SK-N-SH treated with all-trans-retinoic acid at 6 μM for 48 hours (cell line): ENCODE measurements around the gene HOPX.

Experiments
- ATAC-seq: fragments of 200-7000 bp; cut with Tn5 transposase; 3 replicates; pipeline ENCODE4 v1.9.1; 2020; ENCODE audit warnings: mild to moderate bottlenecking, moderate library complexity
- BACH2 ChIP-seq: fragments of 250-450 bp; sonication (Bioruptor Pico); IDR thresholded peaks from 2 replicates; pipeline ENCODE4 v1.9.0; 2021; ENCODE audit warnings: mild to moderate bottlenecking, borderline replicate concordance
- CSRNP3 ChIP-seq: fragments of 250-450 bp; sonication (Bioruptor Pico); IDR thresholded peaks from 2 replicates; pipeline ENCODE4 v1.5.1; 2021; ENCODE audit warnings: mild to moderate bottlenecking, moderate library complexity
- ESRRG ChIP-seq: fragments of 250-450 bp; sonication (Bioruptor Pico); IDR thresholded peaks from 2 replicates; pipeline ENCODE4 v1.6.1; 2021; ENCODE audit warnings: mild to moderate bottlenecking
- OSR1 ChIP-seq: fragments of 250-450 bp; sonication (Bioruptor Pico); IDR thresholded peaks from 2 replicates; pipeline ENCODE4 v1.8.0; 2022; ENCODE audit warnings: moderate library complexity, mild to moderate bottlenecking, inconsistent platforms
- PATZ1 ChIP-seq: fragments of 250-450 bp; sonication (Bioruptor Pico); IDR thresholded peaks from 2 replicates; pipeline ENCODE4 v1.8.0; 2020; ENCODE audit warnings: mild to moderate bottlenecking, moderate library complexity, borderline replicate concordance
- POU6F1 ChIP-seq: fragments of 250-450 bp; sonication (Bioruptor Pico); IDR thresholded peaks from 2 replicates; pipeline ENCODE4 v1.8.0; 2021; ENCODE audit warnings: low read depth, mild to moderate bottlenecking, moderate library complexity, borderline replicate concordance
- PPARA ChIP-seq: fragments of 250-450 bp; sonication (Bioruptor Pico); IDR thresholded peaks from 2 replicates; pipeline ENCODE4 v1.5.0; 2020; ENCODE audit warnings: mild to moderate bottlenecking, borderline replicate concordance
- RARB ChIP-seq: fragments of 250-450 bp; sonication (Bioruptor Pico); IDR thresholded peaks from 2 replicates; pipeline ENCODE4 v1.8.0; 2021; ENCODE audit warnings: mild to moderate bottlenecking, moderate library complexity
- SNAI2 ChIP-seq: fragments of 250-450 bp; sonication (Bioruptor Pico); IDR thresholded peaks from 2 replicates; pipeline ENCODE4 v1.5.0; 2020; ENCODE audit warnings: mild to moderate bottlenecking, moderate library complexity
- TCF4 ChIP-seq: fragments of 250-450 bp; sonication (Bioruptor Pico); IDR thresholded peaks from 2 replicates; pipeline ENCODE4 v1.8.0; 2021; ENCODE audit warnings: mild to moderate bottlenecking, moderate library complexity, borderline replicate concordance
- TOX ChIP-seq: fragments of 250-450 bp; sonication (Bioruptor Pico); IDR thresholded peaks from 2 replicates; pipeline ENCODE4 v1.8.0; 2021; ENCODE audit warnings: mild to moderate bottlenecking, moderate library complexity, borderline replicate concordance
- TSHZ2 ChIP-seq: fragments of 250-450 bp; sonication (Bioruptor Pico); IDR thresholded peaks from 2 replicates; pipeline ENCODE4 v1.5.0; 2020; ENCODE audit warnings: mild to moderate bottlenecking, moderate library complexity
- ZC3H10 ChIP-seq: fragments of 250-450 bp; sonication (Bioruptor Pico); IDR thresholded peaks from 2 replicates; pipeline ENCODE4 v1.5.1; 2021; ENCODE audit warnings: mild to moderate bottlenecking, moderate library complexity
- ZFP3 ChIP-seq: fragments of 250-450 bp; sonication (Bioruptor Pico); IDR thresholded peaks from 2 replicates; pipeline ENCODE4 v1.5.0; 2020; ENCODE audit warnings: mild to moderate bottlenecking, moderate library complexity
- ZFP30 ChIP-seq: fragments of 450-650 bp; formaldehyde crosslinking; IDR thresholded peaks from 2 replicates; pipeline ENCODE4 v1.5.0; 2022; ENCODE audit warnings: mild to moderate bottlenecking, moderate library complexity
- ZNF565 ChIP-seq: fragments of 450-650 bp; formaldehyde crosslinking; conservative IDR thresholded peaks from 2 replicates; pipeline ENCODE4 v1.5.0; 2020; ENCODE audit warnings: low read depth, mild to moderate bottlenecking, moderate library complexity
- ZNF70 ChIP-seq: fragments of 450-650 bp; formaldehyde crosslinking; IDR thresholded peaks from 2 replicates; pipeline ENCODE4 v1.5.0; 2020; ENCODE audit warnings: mild to moderate bottlenecking, moderate library complexity
- ZNF8 ChIP-seq: fragments of 450-650 bp; formaldehyde crosslinking; IDR thresholded peaks from 2 replicates; pipeline ENCODE4 v1.5.0; 2020; ENCODE audit warnings: mild to moderate bottlenecking, moderate library complexity

HOPX gene

GRCh38 chr4:56628592-56628991 is 52.5 kb downstream of the HOPX start (continued):
- TF ChIP-seq PATZ1 (no peak), SNAI2 (CRISPR knock-in tag) (no peak), ZNF70 (no peak), PPARA (CRISPR knock-in tag) (no peak), RARB (no peak), POU6F1 (CRISPR knock-in tag) (no peak), ZFP30 (CRISPR knock-in tag) (no peak)

GRCh38 chr4:56627985-56628384 is 53.1 kb downstream of the HOPX start:
- no peak for ATAC-seq
- TF ChIP-seq CSRNP3 (CRISPR knock-in tag) (no peak), PPARA (CRISPR knock-in tag) (no peak), TSHZ2 (CRISPR knock-in tag) (no peak), ZFP3 (CRISPR knock-in tag) (no peak), BACH2 (CRISPR knock-in tag) (no peak), ZFP30 (CRISPR knock-in tag) (no peak), ZNF70 (no peak), TOX (CRISPR knock-in tag) (no peak), ZC3H10 (CRISPR knock-in tag) (no peak), ESRRG (CRISPR knock-in tag) (no peak), POU6F1 (CRISPR knock-in tag) (no peak), RARB (no peak), PATZ1 (no peak), TCF4 (CRISPR knock-in tag) (no peak), ZNF8 (CRISPR knock-in tag) (no peak), ZNF565 (CRISPR knock-in tag) (no peak), SNAI2 (CRISPR knock-in tag) (no peak)

- TF ChIP-seq ZC3H10 (CRISPR knock-in tag) (no peak), OSR1 (no peak)
- ATAC-seq: no peak
These were observed 53.7 kb downstream of the HOPX start for GRCh38 chr4:56627375-56627774.
